ENCODE data around the gene CBR3.

GRCh38 chr21:36129219-36129618, 5.7 kb upstream of the CBR3 start:
- TF ChIP-seq CTCF (IDR thresholded peaks at IDR 0.05; ENCODE audit: borderline replicate concordance, extremely low read depth, low read length, poor library complexity, severe bottlenecking) (no peak), EZH2 (IDR thresholded peaks at IDR 0.05; ENCODE audit: borderline replicate concordance, low read depth, low read length, severe bottlenecking) (no peak)
